Measurements from ENCODE around the gene MTOR. TPM values are rescaled to one million over a fixed set of nuclear protein-coding genes. Genes with fewer than 3 reads are reported as not detected.

Gene MTOR
- total and polyA plus RNA-seq, 10 of the 15 experiments (the other 5 are each of a cell fraction or from before 2014, with no cell fraction given) = 6.6 to 41.8 (median 29.8) TPM

GRCh38 chr1:11289064-11289463 is 26.7 kb upstream of the MTOR start:
- ChIA-PET CTCF (interaction anchor here (1.3 kb wide), 1 partner anchor 9 kb away, joined by 5 read pairs; no protein-coding TSS in a partner anchor), SMC1A (ENCODE audit: uncharacterized antibody, unreplicated experiment) (interaction anchor here (0.5 kb wide), 1 partner anchor 150 kb away, joined by 3 read pairs; no protein-coding TSS in a partner anchor), RAD21 (ENCODE audit: unreplicated experiment) (no interaction called here), POLR2A (no interaction called here)
- intact Hi-C loops (cut with micrococcal nuclease; ENCODE audit: unreplicated experiment) (no loop called here), in situ Hi-C loops (cut with MboI) (no loop called here)
- Histone ChIP-seq H3K4me1 (ENCODE audit: control insufficient read depth, insufficient read depth, low read length) (no peaks in the 10 kb centered on the region), H3K9ac (ENCODE audit: control insufficient read depth, insufficient read depth, low read length) (no peak overlapping the region), H2AFZ (ENCODE audit: control insufficient read depth, low read depth, low read length) (no peak overlapping the region), H3K27me3 (replicated peaks in 1 of 2; ENCODE audit: control insufficient read depth in 2 of 2, insufficient read depth in 2 of 2, low read length in 1 of 2) (no peaks in the 10 kb centered on the region), H3K36me3 (ENCODE audit: control insufficient read depth in 2 of 2, insufficient read depth in 2 of 2, low read length in 1 of 2) (peaks cover 4 to 13% of the 10 kb centered on the region in 2 experiments), H3K27ac (ENCODE audit: control insufficient read depth, insufficient read depth) (no peak overlapping the region), H3K9me3 (replicated peaks; ENCODE audit: control insufficient read depth, insufficient read depth, low read length) (no peaks in the 10 kb centered on the region), H3K4me2 (ENCODE audit: control insufficient read depth, insufficient read depth) (no peak overlapping the region), H3K4me3 (no peak overlapping the region), H4K20me1 (ENCODE audit: control insufficient read depth, insufficient read depth) (peaks cover 4% of the 10 kb centered on the region), H3K79me2 (ENCODE audit: control insufficient read depth, insufficient read depth, low read length) (no peaks in the 10 kb centered on the region)
- BruUV-seq (replicated peaks) = no TSS peak
- ATAC-seq (no peak), FAIRE-seq (no peak), DNase-seq (ENCODE audit: low read depth, low spot score) (no peak)
- 86% methylated on average over 5 of the region's 5 CpGs for WGBS (ENCODE audit: insufficient coverage, insufficient replicate concordance, low lambda C conversion rate, missing lambda C conversion rate)
- TF ChIP-seq ZNF687 (IDR thresholded peaks at IDR 0.05) (no peak), E2F4 (IDR thresholded peaks at IDR 0.05; ENCODE audit: low read depth, low read length) (no peak), ZNF384 (IDR thresholded peaks at IDR 0.05; ENCODE audit: borderline replicate concordance, low read depth, low read length) (no peak), ATF7 (IDR thresholded peaks at IDR 0.05; ENCODE audit: low read depth) (no peak), TCF7 (IDR thresholded peaks at IDR 0.05; ENCODE audit: borderline replicate concordance) (no peak), TCF3 (IDR thresholded peaks at IDR 0.05; ENCODE audit: borderline replicate concordance, insufficient read depth, low read depth, low read length) (no peak), SMARCA5 (IDR thresholded peaks at IDR 0.05) (no peak), ZZZ3 (IDR thresholded peaks at IDR 0.05; ENCODE audit: control insufficient read depth, insufficient read length, low read depth) (no peak)
- TF ChIP-seq, protein P1, sequence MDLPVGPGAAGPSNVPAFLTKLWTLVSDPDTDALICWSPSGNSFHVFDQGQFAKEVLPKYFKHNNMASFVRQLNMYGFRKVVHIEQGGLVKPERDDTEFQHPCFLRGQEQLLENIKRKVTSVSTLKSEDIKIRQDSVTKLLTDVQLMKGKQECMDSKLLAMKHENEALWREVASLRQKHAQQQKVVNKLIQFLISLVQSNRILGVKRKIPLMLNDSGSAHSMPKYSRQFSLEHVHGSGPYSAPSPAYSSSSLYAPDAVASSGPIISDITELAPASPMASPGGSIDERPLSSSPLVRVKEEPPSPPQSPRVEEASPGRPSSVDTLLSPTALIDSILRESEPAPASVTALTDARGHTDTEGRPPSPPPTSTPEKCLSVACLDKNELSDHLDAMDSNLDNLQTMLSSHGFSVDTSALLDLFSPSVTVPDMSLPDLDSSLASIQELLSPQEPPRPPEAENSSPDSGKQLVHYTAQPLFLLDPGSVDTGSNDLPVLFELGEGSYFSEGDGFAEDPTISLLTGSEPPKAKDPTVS (IDR thresholded peaks at IDR 0.05; ENCODE audit: low read depth, low read length) = no peak
- TF ChIP-seq, protein P2, sequence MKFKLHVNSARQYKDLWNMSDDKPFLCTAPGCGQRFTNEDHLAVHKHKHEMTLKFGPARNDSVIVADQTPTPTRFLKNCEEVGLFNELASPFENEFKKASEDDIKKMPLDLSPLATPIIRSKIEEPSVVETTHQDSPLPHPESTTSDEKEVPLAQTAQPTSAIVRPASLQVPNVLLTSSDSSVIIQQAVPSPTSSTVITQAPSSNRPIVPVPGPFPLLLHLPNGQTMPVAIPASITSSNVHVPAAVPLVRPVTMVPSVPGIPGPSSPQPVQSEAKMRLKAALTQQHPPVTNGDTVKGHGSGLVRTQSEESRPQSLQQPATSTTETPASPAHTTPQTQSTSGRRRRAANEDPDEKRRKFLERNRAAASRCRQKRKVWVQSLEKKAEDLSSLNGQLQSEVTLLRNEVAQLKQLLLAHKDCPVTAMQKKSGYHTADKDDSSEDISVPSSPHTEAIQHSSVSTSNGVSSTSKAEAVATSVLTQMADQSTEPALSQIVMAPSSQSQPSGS (IDR thresholded peaks at IDR 0.05; ENCODE audit: low read length) = no peak
- TF ChIP-seq, protein P3, sequence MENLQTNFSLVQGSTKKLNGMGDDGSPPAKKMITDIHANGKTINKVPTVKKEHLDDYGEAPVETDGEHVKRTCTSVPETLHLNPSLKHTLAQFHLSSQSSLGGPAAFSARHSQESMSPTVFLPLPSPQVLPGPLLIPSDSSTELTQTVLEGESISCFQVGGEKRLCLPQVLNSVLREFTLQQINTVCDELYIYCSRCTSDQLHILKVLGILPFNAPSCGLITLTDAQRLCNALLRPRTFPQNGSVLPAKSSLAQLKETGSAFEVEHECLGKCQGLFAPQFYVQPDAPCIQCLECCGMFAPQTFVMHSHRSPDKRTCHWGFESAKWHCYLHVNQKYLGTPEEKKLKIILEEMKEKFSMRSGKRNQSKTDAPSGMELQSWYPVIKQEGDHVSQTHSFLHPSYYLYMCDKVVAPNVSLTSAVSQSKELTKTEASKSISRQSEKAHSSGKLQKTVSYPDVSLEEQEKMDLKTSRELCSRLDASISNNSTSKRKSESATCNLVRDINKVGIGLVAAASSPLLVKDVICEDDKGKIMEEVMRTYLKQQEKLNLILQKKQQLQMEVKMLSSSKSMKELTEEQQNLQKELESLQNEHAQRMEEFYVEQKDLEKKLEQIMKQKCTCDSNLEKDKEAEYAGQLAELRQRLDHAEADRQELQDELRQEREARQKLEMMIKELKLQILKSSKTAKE (IDR thresholded peaks at IDR 0.05; ENCODE audit: low read depth, poor library complexity, severe bottlenecking) = no peak
